Measurements from ENCODE around the gene AJM1.

The AJM1 gene

DNA sequence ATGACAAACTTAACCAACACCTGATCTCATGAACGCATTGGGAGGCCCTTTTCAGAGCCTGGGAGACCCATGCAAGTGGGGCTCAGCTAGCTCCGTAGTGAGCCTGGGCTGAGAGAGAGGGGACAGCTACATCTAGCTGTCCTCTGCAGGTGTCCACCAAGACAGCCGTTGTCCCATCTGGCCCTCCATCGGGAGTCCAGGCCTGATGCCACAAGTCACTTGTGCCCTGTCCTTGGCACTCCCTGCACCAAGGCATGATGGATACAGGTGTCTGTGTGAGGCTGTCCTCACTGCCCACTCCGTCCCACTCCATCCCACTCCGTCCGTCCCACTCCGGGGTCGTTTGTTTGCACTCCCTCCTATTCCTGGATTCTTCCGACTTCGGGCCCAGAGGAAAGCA is 26.4 kb downstream of the AJM1 start:
- TF ChIP-seq RAD21 (IDR thresholded peaks at IDR 0.05; ENCODE audit: low read depth) (no peak), EP300 (IDR thresholded peaks at IDR 0.05; ENCODE audit: borderline replicate concordance) (no peak), NFIC (IDR thresholded peaks at IDR 0.05) (no peak), TAF1 (IDR thresholded peaks at IDR 0.05; ENCODE audit: low read depth) (no peak), ZBTB7A (IDR thresholded peaks at IDR 0.05; ENCODE audit: low read depth) (no peak)

DNA sequence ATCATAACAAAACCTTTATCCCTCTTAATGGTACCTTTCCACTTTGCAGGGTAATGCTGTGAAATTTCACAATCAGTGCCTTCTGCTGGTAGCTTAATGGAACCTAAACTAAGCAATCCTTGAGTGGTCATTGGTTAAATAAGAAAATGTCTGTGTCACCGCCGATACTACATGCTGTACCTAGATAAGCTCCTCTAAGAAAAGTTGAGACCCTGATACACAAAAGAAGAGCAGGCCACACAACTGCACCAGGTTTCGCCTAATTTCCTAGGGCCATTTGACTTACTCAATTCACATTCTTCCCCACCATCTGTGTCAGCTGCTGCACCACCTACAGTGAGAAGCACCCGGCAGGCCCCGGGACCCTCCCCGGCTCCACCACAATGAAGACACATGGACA is 32.9 kb downstream of the AJM1 start:
- TF ChIP-seq, protein P1, sequence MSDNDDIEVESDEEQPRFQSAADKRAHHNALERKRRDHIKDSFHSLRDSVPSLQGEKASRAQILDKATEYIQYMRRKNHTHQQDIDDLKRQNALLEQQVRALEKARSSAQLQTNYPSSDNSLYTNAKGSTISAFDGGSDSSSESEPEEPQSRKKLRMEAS (IDR thresholded peaks at IDR 0.05): no peak
- TF ChIP-seq TCF12 (IDR thresholded peaks at IDR 0.05; ENCODE audit: low read depth): no peak
- TF ChIP-seq, protein P2, sequence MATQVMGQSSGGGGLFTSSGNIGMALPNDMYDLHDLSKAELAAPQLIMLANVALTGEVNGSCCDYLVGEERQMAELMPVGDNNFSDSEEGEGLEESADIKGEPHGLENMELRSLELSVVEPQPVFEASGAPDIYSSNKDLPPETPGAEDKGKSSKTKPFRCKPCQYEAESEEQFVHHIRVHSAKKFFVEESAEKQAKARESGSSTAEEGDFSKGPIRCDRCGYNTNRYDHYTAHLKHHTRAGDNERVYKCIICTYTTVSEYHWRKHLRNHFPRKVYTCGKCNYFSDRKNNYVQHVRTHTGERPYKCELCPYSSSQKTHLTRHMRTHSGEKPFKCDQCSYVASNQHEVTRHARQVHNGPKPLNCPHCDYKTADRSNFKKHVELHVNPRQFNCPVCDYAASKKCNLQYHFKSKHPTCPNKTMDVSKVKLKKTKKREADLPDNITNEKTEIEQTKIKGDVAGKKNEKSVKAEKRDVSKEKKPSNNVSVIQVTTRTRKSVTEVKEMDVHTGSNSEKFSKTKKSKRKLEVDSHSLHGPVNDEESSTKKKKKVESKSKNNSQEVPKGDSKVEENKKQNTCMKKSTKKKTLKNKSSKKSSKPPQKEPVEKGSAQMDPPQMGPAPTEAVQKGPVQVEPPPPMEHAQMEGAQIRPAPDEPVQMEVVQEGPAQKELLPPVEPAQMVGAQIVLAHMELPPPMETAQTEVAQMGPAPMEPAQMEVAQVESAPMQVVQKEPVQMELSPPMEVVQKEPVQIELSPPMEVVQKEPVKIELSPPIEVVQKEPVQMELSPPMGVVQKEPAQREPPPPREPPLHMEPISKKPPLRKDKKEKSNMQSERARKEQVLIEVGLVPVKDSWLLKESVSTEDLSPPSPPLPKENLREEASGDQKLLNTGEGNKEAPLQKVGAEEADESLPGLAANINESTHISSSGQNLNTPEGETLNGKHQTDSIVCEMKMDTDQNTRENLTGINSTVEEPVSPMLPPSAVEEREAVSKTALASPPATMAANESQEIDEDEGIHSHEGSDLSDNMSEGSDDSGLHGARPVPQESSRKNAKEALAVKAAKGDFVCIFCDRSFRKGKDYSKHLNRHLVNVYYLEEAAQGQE (IDR thresholded peaks at IDR 0.05; ENCODE audit: low read depth): no peak
- TF ChIP-seq EP300 (IDR thresholded peaks at IDR 0.05; ENCODE audit: borderline replicate concordance): no peak
- no peak for TF ChIP-seq YY1 (IDR thresholded peaks at IDR 0.05; ENCODE audit: low read depth)
- no peak for TF ChIP-seq FOXM1 (IDR thresholded peaks at IDR 0.05; ENCODE audit: borderline replicate concordance, low read depth)
- TF ChIP-seq NFIC (IDR thresholded peaks at IDR 0.05): no peak

DNA sequence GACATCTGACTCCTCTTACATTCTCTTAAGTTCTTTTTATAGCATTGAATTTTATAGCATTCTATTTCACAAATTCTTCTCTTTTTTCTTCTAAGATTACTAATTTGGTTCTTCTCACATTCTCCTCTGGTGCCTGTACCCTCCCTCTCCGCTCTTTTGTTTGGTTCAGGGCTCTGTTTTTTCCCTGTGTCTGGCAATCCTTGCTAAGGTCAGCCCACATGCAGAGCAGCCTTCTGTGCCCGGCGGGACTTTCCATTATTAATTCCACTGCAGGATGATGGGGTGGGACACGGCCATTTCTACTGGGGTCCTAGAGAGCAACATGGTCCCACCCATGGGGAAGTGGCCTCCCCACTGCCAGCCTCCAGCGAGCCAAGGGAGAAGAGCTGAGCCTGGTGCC is 34.2 kb downstream of the AJM1 start:
- TF ChIP-seq CREB1 (IDR thresholded peaks at IDR 0.05; ENCODE audit: low read depth) (no peak), EP300 (IDR thresholded peaks at IDR 0.05; ENCODE audit: borderline replicate concordance) (no peak), EGR1 (IDR thresholded peaks at IDR 0.05) (no peak)
- TF ChIP-seq, protein P3, sequence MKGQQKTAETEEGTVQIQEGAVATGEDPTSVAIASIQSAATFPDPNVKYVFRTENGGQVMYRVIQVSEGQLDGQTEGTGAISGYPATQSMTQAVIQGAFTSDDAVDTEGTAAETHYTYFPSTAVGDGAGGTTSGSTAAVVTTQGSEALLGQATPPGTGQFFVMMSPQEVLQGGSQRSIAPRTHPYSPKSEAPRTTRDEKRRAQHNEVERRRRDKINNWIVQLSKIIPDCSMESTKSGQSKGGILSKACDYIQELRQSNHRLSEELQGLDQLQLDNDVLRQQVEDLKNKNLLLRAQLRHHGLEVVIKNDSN (IDR thresholded peaks at IDR 0.05): no peak

DNA sequence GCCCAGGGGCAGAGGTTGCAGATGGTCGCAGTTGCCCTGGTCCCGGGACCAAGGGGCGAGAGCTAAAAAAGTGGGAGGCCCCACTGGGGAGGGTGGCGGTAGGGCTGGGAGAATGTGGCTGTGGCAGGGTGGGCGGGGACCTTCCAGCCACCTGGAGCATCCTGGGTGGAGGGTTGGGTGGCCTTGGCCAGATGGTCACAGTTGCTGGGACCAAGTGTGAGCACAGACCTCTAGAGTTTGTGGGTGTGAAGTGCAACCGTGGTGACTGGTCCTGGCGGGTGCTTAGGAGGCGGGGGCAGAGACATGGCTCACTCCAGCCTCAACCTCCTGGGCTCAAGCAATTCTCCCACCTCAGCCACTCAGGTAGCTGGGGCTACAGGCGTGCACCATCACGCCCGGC is 38.4 kb downstream of the AJM1 start:
- TF ChIP-seq YY1 (IDR thresholded peaks at IDR 0.05; ENCODE audit: low read depth) (no peak), TAF1 (IDR thresholded peaks at IDR 0.05; ENCODE audit: low read depth) (no peak), FOXM1 (IDR thresholded peaks at IDR 0.05; ENCODE audit: borderline replicate concordance, low read depth) (no peak), EGR1 (IDR thresholded peaks at IDR 0.05) (no peak), CEBPB (IDR thresholded peaks at IDR 0.05) (no peak), TCF12 (IDR thresholded peaks at IDR 0.05; ENCODE audit: low read depth) (no peak), EP300 (IDR thresholded peaks at IDR 0.05; ENCODE audit: borderline replicate concordance) (no peak)
- TF ChIP-seq, protein P1 (IDR thresholded peaks at IDR 0.05): no peak
- TF ChIP-seq, protein P2 (IDR thresholded peaks at IDR 0.05; ENCODE audit: low read depth): no peak
- TF ChIP-seq, protein P3 (IDR thresholded peaks at IDR 0.05): no peak

DNA sequence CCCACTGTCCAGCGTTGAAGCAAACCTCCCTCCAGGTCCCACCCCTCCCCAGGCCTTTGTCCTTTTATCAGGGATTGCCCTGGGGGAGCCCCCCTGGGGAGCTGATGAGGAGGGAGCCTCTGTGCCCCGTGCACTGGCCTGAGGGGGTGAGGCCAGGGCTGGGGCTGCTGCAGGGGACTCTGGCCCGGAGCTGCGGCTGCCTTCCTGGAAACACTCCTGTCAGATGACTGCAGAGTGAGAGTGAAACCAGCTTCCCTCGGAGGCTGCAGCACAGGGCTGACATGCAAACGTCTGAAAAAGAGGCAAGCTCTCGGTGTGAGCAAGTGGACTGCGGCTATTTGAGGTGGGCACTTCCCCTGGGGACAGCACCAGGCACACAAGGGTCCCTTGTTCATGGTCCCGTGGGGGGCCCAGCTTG is 39.4 kb downstream of the AJM1 start:
- TF ChIP-seq, protein P1 (IDR thresholded peaks at IDR 0.05): no peak
- TF ChIP-seq TCF12 (IDR thresholded peaks at IDR 0.05; ENCODE audit: low read depth): no peak
- no peak for TF ChIP-seq TAF1 (IDR thresholded peaks at IDR 0.05; ENCODE audit: low read depth)
- no peak for TF ChIP-seq EP300 (IDR thresholded peaks at IDR 0.05; ENCODE audit: borderline replicate concordance)
- TF ChIP-seq ZBTB7A (IDR thresholded peaks at IDR 0.05; ENCODE audit: low read depth): no peak
- TF ChIP-seq TEAD4 (IDR thresholded peaks at IDR 0.05): no peak
- TF ChIP-seq RAD21 (IDR thresholded peaks at IDR 0.05; ENCODE audit: low read depth): no peak
- no peak for TF ChIP-seq NFIC (IDR thresholded peaks at IDR 0.05)
- no peak for TF ChIP-seq EGR1 (IDR thresholded peaks at IDR 0.05)
- TF ChIP-seq FOXM1 (IDR thresholded peaks at IDR 0.05; ENCODE audit: borderline replicate concordance, low read depth): no peak
- TF ChIP-seq CREB1 (IDR thresholded peaks at IDR 0.05; ENCODE audit: low read depth): no peak
- no peak for TF ChIP-seq YY1 (IDR thresholded peaks at IDR 0.05; ENCODE audit: low read depth)
- TF ChIP-seq CEBPB (IDR thresholded peaks at IDR 0.05): no peak
- TF ChIP-seq, protein P2 (IDR thresholded peaks at IDR 0.05; ENCODE audit: low read depth): no peak
- TF ChIP-seq, protein P3 (IDR thresholded peaks at IDR 0.05): no peak
